Measurements from ENCODE around the gene RPS6KA1.

RPS6KA1 gene

DNA sequence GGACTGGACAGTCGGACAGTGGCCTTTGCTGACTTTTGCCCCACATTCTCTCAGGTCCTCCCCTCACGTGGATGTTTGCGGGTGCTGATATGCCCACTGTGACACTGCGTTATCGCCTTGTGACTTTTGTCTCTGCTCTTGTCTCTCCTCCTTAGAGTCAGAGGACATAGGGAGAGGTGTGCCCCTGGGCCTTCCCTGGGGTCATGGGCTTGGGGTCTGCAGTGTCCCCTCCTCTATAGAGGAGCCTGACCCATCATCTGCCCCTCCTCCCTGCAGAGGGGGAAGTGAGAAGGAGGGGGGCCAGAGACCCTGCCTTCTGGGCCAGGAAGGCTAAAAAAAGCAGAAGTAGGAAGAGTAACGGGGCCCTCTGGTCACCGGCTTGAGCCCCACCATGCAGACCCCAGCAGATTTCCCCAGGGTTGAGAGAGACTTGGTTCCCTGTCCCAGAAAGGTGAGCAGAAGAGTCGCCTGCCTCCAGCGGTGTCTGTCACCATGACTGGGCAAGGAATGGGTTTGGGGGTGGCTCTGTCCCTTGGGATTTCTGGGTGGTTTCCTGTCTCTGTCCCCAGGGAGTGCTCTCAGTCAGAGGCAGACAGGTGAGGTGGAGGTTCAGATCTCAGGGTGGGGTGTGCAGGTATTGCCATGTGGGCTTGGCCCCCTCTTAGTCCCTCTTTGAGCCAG, 13.3 kb downstream of the RPS6KA1 start:
- Histone ChIP-seq H3K36me3 (ENCODE audit: control insufficient read depth in 1 of 2, insufficient read depth in 2 of 2, low read length in 2 of 2) (no peaks in the 10 kb centered on the region), H3K4me1 (ENCODE audit: control insufficient read depth in 1 of 2, insufficient read depth in 2 of 2, low read length in 2 of 2) (no peaks in the 10 kb centered on the region), H3K27ac (ENCODE audit: low read length) (peak overlapping the region; percentile 87), H3K9me3 (ENCODE audit: control insufficient read depth in 1 of 2, low read length in 2 of 2) (no peaks in the 10 kb centered on the region), H3K4me3 (ENCODE audit: low read depth in 1 of 2, low read length in 2 of 2) (peak overlapping the region; percentile 26 to 39), H3K27me3 (ENCODE audit: low read depth, low read length) (no peaks in the 10 kb centered on the region)

DNA sequence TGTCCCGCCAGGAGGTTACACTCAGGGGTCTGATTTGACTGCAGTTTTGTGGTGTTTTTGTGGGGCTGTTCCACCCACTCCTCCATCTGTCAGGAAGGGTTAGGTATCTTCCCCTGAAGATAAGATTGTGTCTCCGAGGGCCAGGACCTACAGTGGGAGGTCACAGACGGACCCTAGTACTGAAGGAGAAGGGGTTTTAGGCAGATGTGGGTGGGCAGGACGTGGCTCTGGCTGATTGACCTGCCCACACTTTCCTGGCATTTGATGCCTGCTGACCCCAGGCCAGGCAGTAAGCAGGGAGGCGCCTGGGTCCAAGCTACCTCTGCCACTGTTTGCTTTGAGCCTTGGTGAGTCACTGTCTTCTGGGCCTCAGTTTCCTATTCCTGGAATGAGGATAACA, 13.9 kb downstream of the RPS6KA1 start:
- Histone ChIP-seq H3K27me3 (ENCODE audit: low read depth, low read length) (no peaks in the 10 kb centered on the region), H3K36me3 (ENCODE audit: control insufficient read depth in 1 of 2, insufficient read depth in 2 of 2, low read length in 2 of 2) (no peaks in the 10 kb centered on the region), H3K27ac (ENCODE audit: low read length) (peak overlapping the region; percentile 87), H3K4me1 (ENCODE audit: control insufficient read depth in 1 of 2, insufficient read depth in 2 of 2, low read length in 2 of 2) (no peaks in the 10 kb centered on the region), H3K9me3 (ENCODE audit: control insufficient read depth in 1 of 2, low read length in 2 of 2) (no peaks in the 10 kb centered on the region), H3K4me3 (ENCODE audit: low read depth in 1 of 2, low read length in 2 of 2) (peak overlapping the region; percentile 21 to 26)

DNA sequence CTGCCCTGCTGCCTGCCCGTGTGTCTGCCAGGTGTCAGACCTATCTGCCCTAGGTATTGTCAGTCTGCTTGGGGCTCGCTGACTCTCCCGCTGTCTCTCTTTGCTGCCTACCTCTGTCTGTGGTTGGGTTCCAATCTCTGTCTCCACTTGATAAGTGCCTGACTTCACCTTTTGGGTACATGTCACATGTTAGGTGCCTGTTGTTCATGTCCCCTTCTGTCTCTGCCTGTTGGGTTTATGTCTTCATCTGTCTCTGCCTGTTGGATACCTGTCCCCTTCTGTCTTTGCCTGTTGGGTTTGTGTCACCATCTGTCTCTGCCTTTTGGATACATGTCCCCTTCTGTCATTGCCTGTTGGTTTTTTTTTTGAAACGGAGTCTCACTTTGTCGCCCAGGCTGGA, 14.6 kb downstream of the RPS6KA1 start:
- H3K4me1 ChIP-seq (ENCODE audit: control insufficient read depth in 1 of 2, insufficient read depth in 2 of 2, low read length in 2 of 2), result no peaks in the 10 kb centered on the region
- H3K9me3 ChIP-seq (ENCODE audit: control insufficient read depth in 1 of 2, low read length in 2 of 2), result no peaks in the 10 kb centered on the region
- no peak overlapping the region for H3K4me3 ChIP-seq (ENCODE audit: low read depth in 1 of 2, low read length in 2 of 2)
- no peaks in the 10 kb centered on the region for H3K36me3 ChIP-seq (ENCODE audit: control insufficient read depth in 1 of 2, insufficient read depth in 2 of 2, low read length in 2 of 2)
- peak overlapping the region; percentile 87 for H3K27ac ChIP-seq (ENCODE audit: low read length)
- H3K27me3 ChIP-seq (ENCODE audit: low read depth, low read length), result no peaks in the 10 kb centered on the region

DNA sequence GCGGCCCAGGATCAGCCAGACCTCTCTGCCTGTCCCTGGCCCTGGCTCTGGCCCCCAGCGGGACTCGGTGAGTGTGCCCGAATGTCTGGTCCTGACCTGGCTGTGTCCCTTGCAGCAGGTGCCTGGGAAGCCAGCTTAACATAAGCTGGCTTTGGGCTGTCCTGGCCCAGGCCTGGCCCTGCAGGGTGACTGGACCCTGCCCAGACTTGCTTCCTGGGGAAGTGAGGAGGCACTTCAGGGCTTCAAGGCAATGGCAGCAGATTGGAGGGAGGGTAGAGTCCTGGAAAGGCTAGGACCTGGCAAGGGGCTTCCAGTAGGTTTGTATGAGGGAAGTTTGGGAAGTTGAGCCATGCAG, 16.4 kb downstream of the RPS6KA1 start:
- Histone ChIP-seq H3K36me3 (ENCODE audit: control insufficient read depth in 1 of 2, insufficient read depth in 2 of 2, low read length in 2 of 2) (no peaks in the 10 kb centered on the region), H3K4me1 (ENCODE audit: control insufficient read depth in 1 of 2, insufficient read depth in 2 of 2, low read length in 2 of 2) (no peaks in the 10 kb centered on the region), H3K27me3 (ENCODE audit: low read depth, low read length) (no peaks in the 10 kb centered on the region), H3K9me3 (ENCODE audit: control insufficient read depth in 1 of 2, low read length in 2 of 2) (no peaks in the 10 kb centered on the region), H3K4me3 (ENCODE audit: low read depth in 1 of 2, low read length in 2 of 2) (peak overlapping the region; percentile 56 to 58), H3K27ac (ENCODE audit: low read length) (peak overlapping the region; percentile 67)

DNA sequence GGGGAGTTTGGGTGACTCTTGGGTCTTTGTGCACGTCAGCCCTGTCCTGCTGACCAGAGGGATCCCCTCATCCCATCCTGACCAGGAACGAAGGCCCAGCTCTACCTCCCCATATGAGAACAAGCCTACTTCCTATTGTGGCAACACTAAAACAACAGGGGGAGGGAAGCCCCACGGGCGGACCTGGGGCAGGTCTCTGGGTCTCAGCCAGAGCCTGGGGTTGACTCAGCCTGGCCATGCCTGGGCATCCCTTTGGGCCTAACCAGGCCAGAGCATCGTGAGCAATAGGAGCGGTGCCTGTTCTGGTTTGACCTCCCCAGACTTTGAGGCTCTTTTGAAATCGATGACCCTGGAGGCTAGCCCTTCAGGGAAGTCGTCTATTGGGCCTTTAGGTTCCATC, 16.8 kb downstream of the RPS6KA1 start:
- H3K27me3 ChIP-seq (ENCODE audit: low read depth, low read length), result no peaks in the 10 kb centered on the region
- no peaks in the 10 kb centered on the region for H3K4me1 ChIP-seq (ENCODE audit: control insufficient read depth in 1 of 2, insufficient read depth in 2 of 2, low read length in 2 of 2)
- H3K27ac ChIP-seq (ENCODE audit: low read length), result peak overlapping the region; percentile 67
- H3K4me3 ChIP-seq (ENCODE audit: low read depth in 1 of 2, low read length in 2 of 2), result peak overlapping the region; percentile 56 to 58
- H3K9me3 ChIP-seq (ENCODE audit: control insufficient read depth in 1 of 2, low read length in 2 of 2), result no peaks in the 10 kb centered on the region
- H3K36me3 ChIP-seq (ENCODE audit: control insufficient read depth in 1 of 2, insufficient read depth in 2 of 2, low read length in 2 of 2), result no peaks in the 10 kb centered on the region

DNA sequence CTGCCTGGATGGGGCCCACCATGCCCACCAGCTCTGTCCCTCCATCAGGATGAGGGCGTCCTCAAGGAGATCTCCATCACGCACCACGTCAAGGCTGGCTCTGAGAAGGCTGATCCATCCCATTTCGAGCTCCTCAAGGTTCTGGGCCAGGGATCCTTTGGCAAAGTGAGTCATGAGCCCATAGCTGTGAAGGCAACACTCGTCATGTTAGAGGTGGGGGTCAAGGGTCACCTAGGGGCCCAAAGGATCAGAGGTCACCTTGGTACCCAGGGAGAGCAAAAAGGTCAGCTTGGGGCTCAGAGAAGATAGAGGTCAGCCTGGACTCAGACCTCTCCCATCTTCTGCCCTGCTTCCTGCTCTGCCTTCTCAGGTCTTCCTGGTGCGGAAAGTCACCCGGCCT, 17.3 kb downstream of the RPS6KA1 start:
- H3K4me3 ChIP-seq (ENCODE audit: low read depth in 1 of 2, low read length in 2 of 2), result peak overlapping the region; percentile 56 to 58

DNA sequence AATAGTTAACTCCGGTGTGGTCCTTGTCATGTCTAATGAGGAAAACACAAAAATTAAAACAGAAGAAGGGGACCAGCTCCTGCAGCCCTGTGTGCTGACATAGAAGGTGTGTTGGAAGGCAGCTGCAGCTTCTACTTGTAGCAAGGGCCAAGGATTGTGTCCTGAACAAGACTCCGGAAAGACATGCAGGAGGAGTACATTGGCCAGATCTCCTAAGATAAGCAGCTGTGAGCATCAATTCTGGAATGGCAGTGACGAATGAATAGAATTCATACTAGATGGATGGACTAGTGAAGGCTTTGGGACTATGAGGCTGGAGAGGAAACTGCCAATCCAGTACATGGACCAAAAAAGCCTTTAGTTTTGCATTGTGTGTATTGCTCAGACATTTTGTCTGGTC, 19.3 kb downstream of the RPS6KA1 start:
- Histone ChIP-seq H3K9me3 (ENCODE audit: control insufficient read depth in 1 of 2, low read length in 2 of 2) (no peaks in the 10 kb centered on the region), H3K36me3 (ENCODE audit: control insufficient read depth in 1 of 2, insufficient read depth in 2 of 2, low read length in 2 of 2) (no peaks in the 10 kb centered on the region), H3K4me1 (ENCODE audit: control insufficient read depth in 1 of 2, insufficient read depth in 2 of 2, low read length in 2 of 2) (no peaks in the 10 kb centered on the region), H3K4me3 (ENCODE audit: low read depth in 1 of 2, low read length in 2 of 2) (no peak overlapping the region), H3K27ac (ENCODE audit: low read length) (no peak overlapping the region), H3K27me3 (ENCODE audit: low read depth, low read length) (no peaks in the 10 kb centered on the region)

More for the DNA sequence above, 17.3 kb downstream of the RPS6KA1 start:
- no peaks in the 10 kb centered on the region for H3K4me1 ChIP-seq (ENCODE audit: control insufficient read depth in 1 of 2, insufficient read depth in 2 of 2, low read length in 2 of 2)
- no peaks in the 10 kb centered on the region for H3K27me3 ChIP-seq (ENCODE audit: low read depth, low read length)
- H3K9me3 ChIP-seq (ENCODE audit: control insufficient read depth in 1 of 2, low read length in 2 of 2), result no peaks in the 10 kb centered on the region
- no peaks in the 10 kb centered on the region for H3K36me3 ChIP-seq (ENCODE audit: control insufficient read depth in 1 of 2, insufficient read depth in 2 of 2, low read length in 2 of 2)
- no peak overlapping the region for H3K27ac ChIP-seq (ENCODE audit: low read length)

DNA sequence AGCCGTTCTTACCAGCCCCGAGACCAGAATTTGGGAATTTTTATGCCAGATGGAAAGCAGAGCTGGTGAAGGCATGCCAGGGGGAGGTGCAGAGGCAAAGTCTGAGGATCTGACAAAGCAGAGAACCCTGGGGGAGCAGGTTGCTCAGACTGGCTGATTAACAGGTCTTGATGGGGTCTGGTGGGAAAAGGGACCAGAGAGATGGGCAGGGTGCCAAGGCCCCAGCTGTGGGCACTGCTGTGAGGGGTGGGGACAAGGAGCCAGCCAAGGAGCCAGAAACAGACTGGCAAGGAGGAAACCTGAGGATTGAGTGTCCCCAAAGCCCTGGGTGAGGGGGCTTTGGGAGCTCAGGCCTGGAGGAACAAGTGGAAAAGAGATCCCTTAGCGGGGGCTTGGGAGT, 21.4 kb downstream of the RPS6KA1 start:
- no peaks in the 10 kb centered on the region for H3K9me3 ChIP-seq (ENCODE audit: control insufficient read depth in 1 of 2, low read length in 2 of 2)
- H3K36me3 ChIP-seq (ENCODE audit: control insufficient read depth in 1 of 2, insufficient read depth in 2 of 2, low read length in 2 of 2), result peaks cover 0 to 5% of the 10 kb centered on the region in 2 donors
- no peaks in the 10 kb centered on the region for H3K4me1 ChIP-seq (ENCODE audit: control insufficient read depth in 1 of 2, insufficient read depth in 2 of 2, low read length in 2 of 2)
- H3K27ac ChIP-seq (ENCODE audit: low read length), result no peak overlapping the region
- no peak overlapping the region for H3K4me3 ChIP-seq (ENCODE audit: low read depth in 1 of 2, low read length in 2 of 2)
- H3K27me3 ChIP-seq (ENCODE audit: low read depth, low read length), result no peaks in the 10 kb centered on the region

DNA sequence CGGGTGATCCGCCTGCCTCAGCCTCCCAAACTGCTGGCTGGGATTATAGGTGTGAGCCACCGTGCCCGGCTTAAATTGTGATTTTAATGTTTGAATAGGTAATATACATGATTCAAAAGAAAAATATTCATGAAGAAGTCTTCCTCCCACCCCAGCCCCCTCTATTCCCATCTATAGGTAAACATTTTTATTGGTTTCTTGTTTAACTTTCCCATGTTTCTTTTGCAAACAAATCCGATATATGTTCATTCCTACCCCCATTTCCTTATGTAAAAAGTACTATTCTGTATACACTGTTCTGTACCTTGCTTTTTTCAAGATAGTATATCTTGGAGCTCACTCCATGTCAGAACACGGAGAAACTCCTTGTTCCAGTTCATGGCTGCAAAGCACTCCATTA, 23.2 kb downstream of the RPS6KA1 start:
- Histone ChIP-seq H3K4me1 (ENCODE audit: control insufficient read depth in 1 of 2, insufficient read depth in 2 of 2, low read length in 2 of 2) (no peaks in the 10 kb centered on the region), H3K36me3 (ENCODE audit: control insufficient read depth in 1 of 2, insufficient read depth in 2 of 2, low read length in 2 of 2) (peaks cover 0 to 5% of the 10 kb centered on the region in 2 donors), H3K27ac (ENCODE audit: low read length) (no peak overlapping the region), H3K27me3 (ENCODE audit: low read depth, low read length) (no peaks in the 10 kb centered on the region), H3K4me3 (ENCODE audit: low read depth in 1 of 2, low read length in 2 of 2) (no peak overlapping the region), H3K9me3 (ENCODE audit: control insufficient read depth in 1 of 2, low read length in 2 of 2) (no peaks in the 10 kb centered on the region)

DNA sequence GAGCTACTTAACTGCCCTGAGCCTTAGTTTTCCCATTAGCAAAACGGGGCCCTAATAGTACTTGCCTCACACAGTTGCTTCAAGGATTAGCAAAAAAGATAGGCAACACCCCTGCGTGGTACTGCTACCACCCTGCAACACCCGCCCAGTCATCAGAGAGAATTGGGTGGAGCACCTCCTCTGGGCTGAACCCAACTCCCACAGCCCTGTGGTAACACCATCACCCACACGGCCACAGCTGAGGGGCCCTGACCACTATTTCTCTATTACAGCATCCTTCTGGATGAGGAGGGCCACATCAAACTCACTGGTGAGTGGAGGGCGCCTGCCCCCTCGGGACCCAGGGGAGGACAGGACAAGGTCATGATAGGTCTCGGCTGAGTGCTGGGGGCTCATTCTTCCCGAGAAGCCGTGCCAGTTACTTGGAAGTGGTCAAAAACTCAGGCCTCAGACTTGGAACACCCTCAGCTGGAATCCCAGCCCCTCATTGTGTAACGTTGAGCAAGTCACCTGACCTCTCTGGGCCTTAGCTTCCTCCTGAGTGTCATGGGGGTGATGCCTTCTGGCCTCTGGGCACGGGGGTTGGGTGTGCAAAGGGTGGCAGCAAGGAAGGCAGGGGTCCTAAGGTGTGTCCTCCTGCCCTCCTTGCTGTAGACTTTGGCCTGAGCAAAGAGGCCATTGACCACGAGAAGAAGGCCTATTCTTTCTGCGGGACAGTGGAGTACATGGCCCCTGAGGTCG, 24.6 kb downstream of the RPS6KA1 start:
- H3K9me3 ChIP-seq (ENCODE audit: control insufficient read depth in 1 of 2, low read length in 2 of 2), result no peaks in the 10 kb centered on the region
- no peak overlapping the region for H3K27ac ChIP-seq (ENCODE audit: low read length)
- H3K36me3 ChIP-seq (ENCODE audit: control insufficient read depth in 1 of 2, insufficient read depth in 2 of 2, low read length in 2 of 2), result peaks cover 0 to 11% of the 10 kb centered on the region in 2 donors
- H3K4me1 ChIP-seq (ENCODE audit: control insufficient read depth in 1 of 2, insufficient read depth in 2 of 2, low read length in 2 of 2), result no peaks in the 10 kb centered on the region
- H3K27me3 ChIP-seq (ENCODE audit: low read depth, low read length), result no peaks in the 10 kb centered on the region
- no peak overlapping the region for H3K4me3 ChIP-seq (ENCODE audit: low read depth in 1 of 2, low read length in 2 of 2)

DNA sequence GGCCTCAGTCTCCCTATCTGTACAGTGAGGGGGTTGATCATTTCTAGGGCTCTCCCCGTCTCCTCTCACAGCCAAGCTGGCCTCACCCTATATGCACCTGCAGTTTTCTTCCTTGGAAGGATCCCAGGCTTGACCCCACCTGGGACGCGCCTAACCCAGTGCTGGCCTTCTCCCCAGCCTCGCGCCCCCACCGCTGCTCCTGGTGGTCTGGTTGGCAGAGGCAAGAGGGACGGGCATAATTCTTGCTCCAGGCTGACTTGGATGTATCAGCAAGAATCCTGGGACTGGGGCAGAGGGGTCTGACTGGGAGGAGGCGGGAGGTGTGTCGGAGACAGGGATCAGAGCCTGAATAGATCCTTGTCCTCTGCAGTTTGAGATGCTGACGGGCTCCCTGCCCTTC, 25.2 kb downstream of the RPS6KA1 start:
- H3K36me3 ChIP-seq (ENCODE audit: control insufficient read depth in 1 of 2, insufficient read depth in 2 of 2, low read length in 2 of 2), result peaks cover 0 to 11% of the 10 kb centered on the region in 2 donors
- H3K9me3 ChIP-seq (ENCODE audit: control insufficient read depth in 1 of 2, low read length in 2 of 2), result no peaks in the 10 kb centered on the region
- H3K4me3 ChIP-seq (ENCODE audit: low read depth in 1 of 2, low read length in 2 of 2), result no peak overlapping the region
- no peak overlapping the region for H3K27ac ChIP-seq (ENCODE audit: low read length)
- no peaks in the 10 kb centered on the region for H3K27me3 ChIP-seq (ENCODE audit: low read depth, low read length)
- H3K4me1 ChIP-seq (ENCODE audit: control insufficient read depth in 1 of 2, insufficient read depth in 2 of 2, low read length in 2 of 2), result no peaks in the 10 kb centered on the region

Data from muscle layer of duodenum (tissue), 2 donors.